ENCODE data around the gene EGFL7. TPM values are rescaled to one million over a fixed set of nuclear protein-coding genes. Genes with fewer than 3 reads are reported as not detected.

The EGFL7 gene
- total RNA-seq, 4 donors from 2014 or later = 119 to 1,791 (median 307) TPM

- H3K4me1 ChIP-seq = peaks cover 0 to 19% of the 10 kb centered on the region in 2 donors
- no peak for DNase-seq
- no peaks in the 10 kb centered on the region for H3K36me3 ChIP-seq
- intact Hi-C loops (cut with DNase I; ENCODE audit: low total_unique reads) = no loop called here
- H3K27ac ChIP-seq = peak overlapping the region; percentile 72 to 77
- H3K27me3 ChIP-seq = no peaks in the 10 kb centered on the region
- no peak for TF ChIP-seq POLR2A (IDR thresholded peaks at IDR 0.05)
- TF ChIP-seq CTCF (IDR thresholded peaks at IDR 0.05) = no peak
- H3K9me3 ChIP-seq = no peaks in the 10 kb centered on the region
- H3K4me3 ChIP-seq = peak overlapping the region; percentile 64 to 68
These were observed 25.1 kb downstream of the EGFL7 start for GRCh38 chr9:136687721-136688223.

- no peaks in the 10 kb centered on the region for H3K36me3 ChIP-seq
- peak overlapping the region in 1 of 2 donors; percentile 77 for H3K27ac ChIP-seq
- H3K27me3 ChIP-seq = no peaks in the 10 kb centered on the region
- intact Hi-C loops (cut with DNase I; ENCODE audit: low total_unique reads) = no loop called here
- DNase-seq = no peak
- H3K4me3 ChIP-seq = no peak overlapping the region
- no peak for TF ChIP-seq POLR2A (IDR thresholded peaks at IDR 0.05)
- no peak for TF ChIP-seq CTCF (IDR thresholded peaks at IDR 0.05)
- peaks cover 0 to 19% of the 10 kb centered on the region in 2 donors for H3K4me1 ChIP-seq
- H3K9me3 ChIP-seq = no peaks in the 10 kb centered on the region
These were observed 25.8 kb downstream of the EGFL7 start for GRCh38 chr9:136688274-136689107.

GRCh38 chr9:136689108-136689460 lies 26.4 kb downstream of the EGFL7 start:
- no peak overlapping the region for H3K27ac ChIP-seq
- intact Hi-C loops (cut with DNase I; ENCODE audit: low total_unique reads) = no loop called here
- no peaks in the 10 kb centered on the region for H3K27me3 ChIP-seq
- no peaks in the 10 kb centered on the region for H3K36me3 ChIP-seq
- no peak for DNase-seq
- peaks cover 0 to 19% of the 10 kb centered on the region in 2 donors for H3K4me1 ChIP-seq
- H3K9me3 ChIP-seq = no peaks in the 10 kb centered on the region
- no peak for TF ChIP-seq POLR2A (IDR thresholded peaks at IDR 0.05)
- no peak for TF ChIP-seq CTCF (IDR thresholded peaks at IDR 0.05)
- no peak overlapping the region for H3K4me3 ChIP-seq

GRCh38 chr9:136690104-136690805 lies 27.5 kb downstream of the EGFL7 start:
- Histone ChIP-seq H3K4me1 (peaks cover 0 to 19% of the 10 kb centered on the region in 2 donors), H3K9me3 (no peaks in the 10 kb centered on the region), H3K36me3 (no peaks in the 10 kb centered on the region), H3K27me3 (no peaks in the 10 kb centered on the region), H3K4me3 (no peak overlapping the region), H3K27ac (peak overlapping the region in 1 of 2 donors; percentile 38)
- TF ChIP-seq CTCF (IDR thresholded peaks at IDR 0.05) (no peak), POLR2A (IDR thresholded peaks at IDR 0.05) (no peak)
- intact Hi-C loops (cut with DNase I; ENCODE audit: low total_unique reads) = no loop called here
- no peak for DNase-seq

GRCh38 chr9:136690806-136691261 lies 28.1 kb downstream of the EGFL7 start:
- peak overlapping the region in 1 of 2 donors; percentile 38 for H3K27ac ChIP-seq
- intact Hi-C loops (cut with DNase I; ENCODE audit: low total_unique reads) = no loop called here
- no peaks in the 10 kb centered on the region for H3K27me3 ChIP-seq
- no peaks in the 10 kb centered on the region for H3K36me3 ChIP-seq
- no peak for DNase-seq
- no peaks in the 10 kb centered on the region for H3K9me3 ChIP-seq
- peaks cover 0 to 16% of the 10 kb centered on the region in 2 donors for H3K4me1 ChIP-seq
- TF ChIP-seq POLR2A (IDR thresholded peaks at IDR 0.05) (no peak), CTCF (IDR thresholded peaks at IDR 0.05) (no peak)
- H3K4me3 ChIP-seq = no peak overlapping the region

Data from uterus (tissue), 4 donors.